AG04450 (cell line): ENCODE measurements around the gene DNAI1. TPM values are rescaled to one million over a fixed set of nuclear protein-coding genes. Genes with fewer than 3 reads are reported as not detected.
"Not testable (repeated sequence)": the region's sequence is repeated elsewhere in the genome, so short reads cannot be mapped to it uniquely, and the experiment has no call there.

Experiments used
- CTCF ChIA-PET: fragments of 300-600, 350-600 bp; formaldehyde crosslinking; extraction: SDS; loops from one replicate; lab custom pipeline; 2022; ENCODE audit warnings: antibody characterized with exemption, inconsistent platforms; lab: Charles Lee
- POLR2A ChIA-PET: fragments of 350-600 bp; formaldehyde crosslinking; extraction: SDS; loops from one replicate; lab custom pipeline; 2021; ENCODE audit warnings: antibody characterized with exemption, inconsistent platforms; lab: Yijun Ruan, JAX
- DNase-seq: peaks from one replicate; pipeline ENCODE4 v3.0.0-alpha.2; 2011; ENCODE audit warnings: low read depth, low spot score
- H3K27ac ChIP-seq: one replicate; pipeline ENCODE4 v1.5.1; 2012; ENCODE audit warnings: low read depth, low read length, control low read depth
- H3K27me3 ChIP-seq: one replicate; pipeline ENCODE4 v1.6.0; 2012; ENCODE audit warnings: low read length; ENCODE audit not compliant: control insufficient read depth, insufficient read depth
- H3K4me3 ChIP-seq: 2 replicates; pipeline ENCODE4 v1.5.1; 2011; ENCODE audit warnings: mild to moderate bottlenecking, low read depth, low read length, control low read depth
- H3K9me3 ChIP-seq: 2 replicates; pipeline ENCODE4 v1.5.1; 2012; ENCODE audit warnings: low read length; ENCODE audit not compliant: control insufficient read depth, insufficient read depth
- polyA plus RNA-seq: library from polyadenylated mRNA; depleted of rRNA; stranded (reverse); fragments of >200 nt; gene quantifications from 2 replicates; pipeline ENCODE4 v1.2.3, GENCODE V29; 2011
- TF ChIP-seq, protein P1 (sequence below): IDR thresholded peaks from 2 replicates; pipeline ENCODE4 v1.5.1; 2011; ENCODE audit warnings: low read depth, low read length, control low read depth, inconsistent platforms

Gene DNAI1
- polyA plus RNA-seq, 1 experiment = not detected

DNA sequence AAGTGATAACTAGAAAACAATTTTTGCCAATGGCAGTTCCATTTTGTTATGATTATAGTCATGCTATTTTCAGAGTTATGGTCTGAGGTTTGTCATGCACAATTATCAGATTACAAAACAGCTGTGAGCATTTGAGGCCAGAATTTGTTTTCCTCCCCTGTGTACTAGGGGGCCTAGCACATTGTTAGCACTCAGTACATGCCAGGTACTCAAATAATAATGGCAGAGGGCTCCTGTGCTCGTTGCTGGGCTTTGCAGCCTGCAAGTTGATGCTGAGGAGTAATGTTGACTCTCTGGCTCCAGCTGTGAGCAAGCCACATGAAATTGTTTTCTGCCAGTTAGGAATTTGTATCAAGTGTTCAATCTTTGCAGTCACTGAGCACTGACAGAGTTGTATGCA is 6.9 kb downstream of the DNAI1 start:
- Histone ChIP-seq H3K27me3 (peaks cover 18% of the 10 kb centered on the region), H3K27ac (no peak overlapping the region), H3K4me3 (no peak overlapping the region), H3K9me3 (no peaks in the 10 kb centered on the region)
- ChIA-PET POLR2A (no interaction called here), CTCF (interaction anchor here (0.5 to 2.2 kb wide), 3 partner anchors 10 to 62 kb away, joined by 3 to 11 read pairs (median 4); no protein-coding TSS in a partner anchor)
- TF ChIP-seq, protein P1, sequence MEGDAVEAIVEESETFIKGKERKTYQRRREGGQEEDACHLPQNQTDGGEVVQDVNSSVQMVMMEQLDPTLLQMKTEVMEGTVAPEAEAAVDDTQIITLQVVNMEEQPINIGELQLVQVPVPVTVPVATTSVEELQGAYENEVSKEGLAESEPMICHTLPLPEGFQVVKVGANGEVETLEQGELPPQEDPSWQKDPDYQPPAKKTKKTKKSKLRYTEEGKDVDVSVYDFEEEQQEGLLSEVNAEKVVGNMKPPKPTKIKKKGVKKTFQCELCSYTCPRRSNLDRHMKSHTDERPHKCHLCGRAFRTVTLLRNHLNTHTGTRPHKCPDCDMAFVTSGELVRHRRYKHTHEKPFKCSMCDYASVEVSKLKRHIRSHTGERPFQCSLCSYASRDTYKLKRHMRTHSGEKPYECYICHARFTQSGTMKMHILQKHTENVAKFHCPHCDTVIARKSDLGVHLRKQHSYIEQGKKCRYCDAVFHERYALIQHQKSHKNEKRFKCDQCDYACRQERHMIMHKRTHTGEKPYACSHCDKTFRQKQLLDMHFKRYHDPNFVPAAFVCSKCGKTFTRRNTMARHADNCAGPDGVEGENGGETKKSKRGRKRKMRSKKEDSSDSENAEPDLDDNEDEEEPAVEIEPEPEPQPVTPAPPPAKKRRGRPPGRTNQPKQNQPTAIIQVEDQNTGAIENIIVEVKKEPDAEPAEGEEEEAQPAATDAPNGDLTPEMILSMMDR = no peak
- no peak for DNase-seq

DNA sequence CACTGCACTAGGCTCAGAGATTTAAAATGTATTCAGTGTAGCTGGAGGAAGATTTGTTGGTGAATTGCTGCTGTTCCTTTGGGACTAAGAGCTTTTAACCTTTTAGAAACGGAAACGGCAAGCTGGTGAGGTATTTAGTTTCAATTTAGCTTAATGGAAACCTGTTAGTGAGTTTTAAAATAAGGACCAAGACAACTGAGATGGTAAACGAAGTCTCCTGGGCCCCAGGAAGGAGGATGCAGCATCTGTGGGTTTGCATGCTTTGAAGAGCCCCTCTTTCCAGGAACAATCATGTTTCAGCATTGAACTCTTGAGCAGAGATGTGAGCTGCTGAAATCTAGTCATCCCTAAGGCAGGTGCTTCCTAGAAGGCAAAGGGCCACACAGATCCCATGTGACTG is 16.5 kb downstream of the DNAI1 start:
- Histone ChIP-seq H3K9me3 (no peaks in the 10 kb centered on the region), H3K4me3 (no peak overlapping the region), H3K27me3 (peaks cover 28% of the 10 kb centered on the region), H3K27ac (no peak overlapping the region)
- CTCF ChIA-PET = interaction anchor here (0.8 kb wide), 1 partner anchor 25 kb away, joined by 3 read pairs; no protein-coding TSS in a partner anchor
- POLR2A ChIA-PET = no interaction called here
- TF ChIP-seq, protein P1 = no peak
- no peak for DNase-seq

DNA sequence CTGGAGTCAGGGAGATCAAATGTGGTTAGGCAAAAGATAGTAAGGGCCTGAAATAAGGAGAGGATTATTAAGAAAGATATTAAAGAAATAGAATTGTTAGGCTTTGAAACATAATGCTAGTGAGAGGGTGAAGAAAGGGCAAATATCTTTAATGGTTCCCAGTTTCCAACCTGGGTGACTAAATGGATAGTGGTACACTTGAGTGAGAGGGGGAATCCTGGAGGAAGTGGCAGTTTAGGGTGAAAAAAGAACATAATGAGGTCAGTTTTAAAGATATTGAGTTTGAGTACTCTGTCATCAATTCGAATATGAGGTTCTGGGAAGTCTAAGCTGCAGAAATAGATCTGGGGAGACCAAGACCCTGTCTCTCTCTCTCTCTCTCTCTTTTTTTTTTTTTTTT is 18.9 kb downstream of the DNAI1 start:
- Histone ChIP-seq H3K9me3 (no peaks in the 10 kb centered on the region), H3K27ac (no peak overlapping the region), H3K4me3 (no peak overlapping the region), H3K27me3 (peaks cover 28% of the 10 kb centered on the region)
- CTCF ChIA-PET = no interaction called here
- no peak for DNase-seq
- POLR2A ChIA-PET = no interaction called here
- TF ChIP-seq, protein P1 = no peak

DNA sequence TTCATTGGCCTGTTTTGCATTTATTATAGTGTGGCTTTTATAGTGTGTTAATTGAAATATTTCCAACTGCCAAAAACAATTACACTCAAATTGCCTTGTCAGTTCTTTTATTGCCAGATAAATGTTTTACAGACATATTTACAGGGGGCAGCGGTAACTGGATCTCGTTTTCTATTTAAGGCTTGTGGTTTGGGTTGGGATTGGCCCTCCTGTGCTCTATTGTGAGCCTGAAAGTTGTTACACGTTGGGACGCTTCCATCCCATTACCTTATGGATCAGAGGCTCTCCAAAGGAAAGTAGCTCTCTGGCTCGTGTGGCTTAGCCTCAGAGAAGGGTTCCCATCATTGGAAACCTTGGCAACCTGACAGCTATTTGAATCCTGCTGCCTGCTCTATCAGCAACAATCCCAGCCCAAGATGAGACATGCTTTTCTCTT is 20.8 kb downstream of the DNAI1 start:
- Histone ChIP-seq H3K27me3 (peaks cover 28% of the 10 kb centered on the region), H3K4me3 (no peak overlapping the region), H3K9me3 (no peaks in the 10 kb centered on the region), H3K27ac (no peak overlapping the region)
- ChIA-PET CTCF (interaction anchor here (0.9 to 1.6 kb wide), 3 partner anchors 21 to 76 kb away, joined by 3 to 5 read pairs (median 3); no protein-coding TSS in a partner anchor), POLR2A (no interaction called here)
- TF ChIP-seq, protein P1 = no peak
- DNase-seq = no peak

DNA sequence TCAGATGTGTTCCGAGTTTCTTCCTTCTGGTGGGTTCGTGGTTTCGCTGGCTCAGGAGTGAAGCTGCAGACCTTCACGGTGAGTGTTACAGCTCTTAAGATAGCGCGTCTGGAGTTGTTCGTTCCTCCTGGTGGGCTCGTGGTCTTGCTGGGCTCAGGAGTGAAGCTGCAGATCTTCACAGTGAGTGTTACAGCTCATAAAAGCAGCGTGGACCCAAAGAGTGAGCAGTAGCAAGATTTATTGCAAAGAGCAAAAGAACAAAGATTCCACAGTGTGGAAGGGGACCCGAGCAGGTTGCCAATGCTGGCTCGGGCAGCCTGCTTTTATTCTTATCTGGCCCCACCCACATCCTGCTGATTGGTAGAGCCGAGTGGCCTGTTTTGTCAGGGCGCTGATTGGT is 23.0 kb downstream of the DNAI1 start:
- DNase-seq, CTCF ChIA-PET, H3K9me3 ChIP-seq, H3K27ac ChIP-seq, H3K4me3 ChIP-seq: not testable (repeated sequence)
- POLR2A ChIA-PET = interaction anchor here (1.0 kb wide), 1 partner anchor 112 kb away, joined by 3 read pairs; no protein-coding TSS in a partner anchor
- peaks cover 15% of the 10 kb centered on the region for H3K27me3 ChIP-seq

DNA sequence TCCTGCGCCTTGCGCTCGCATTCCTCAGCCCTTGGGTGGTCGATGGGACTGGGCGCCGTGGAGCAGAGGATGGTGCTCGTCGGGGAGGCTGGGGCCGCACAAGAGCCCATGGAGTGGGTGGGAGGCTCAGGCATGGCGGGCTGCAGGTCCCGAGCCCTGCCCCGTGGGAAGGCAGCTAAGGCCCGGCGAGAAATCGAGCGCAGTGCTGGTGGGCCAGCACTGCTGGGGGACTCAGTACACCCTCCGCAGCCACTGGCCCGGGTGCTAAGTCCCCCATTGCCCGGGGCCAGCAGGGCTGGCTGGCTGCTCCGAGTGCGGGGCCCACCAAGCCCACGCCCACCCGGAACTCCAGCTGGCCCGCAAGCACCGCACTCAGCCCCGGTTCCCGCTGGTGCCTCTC is 24.1 kb downstream of the DNAI1 start:
- POLR2A ChIA-PET = interaction anchor here (0.7 to 1.0 kb wide), 2 partner anchors 73 to 111 kb away, joined by 3 to 6 read pairs; no protein-coding TSS in a partner anchor
- CTCF ChIA-PET, H3K4me3 ChIP-seq, H3K27ac ChIP-seq, H3K9me3 ChIP-seq, DNase-seq: not testable (repeated sequence)
- peaks cover 14% of the 10 kb centered on the region for H3K27me3 ChIP-seq
